ENCODE measurements around the gene HDAC8.
"Not testable (repeated sequence)": the region's sequence is repeated elsewhere in the genome, so short reads cannot be mapped to it uniquely, and the experiment has no call there.

- not testable (repeated sequence) for TF ChIP-seq ZNF512 (tag; IDR thresholded peaks at IDR 0.05); NR2F6 (CRISPR knock-in tag; IDR thresholded peaks at IDR 0.05); RCOR1 (IDR thresholded peaks at IDR 0.05; ENCODE audit: borderline replicate concordance in 1 of 2, low read depth in 2 of 2, low read length in 2 of 2)
Measured at GRCh38 chrX:72552443-72552842, 20.2 kb downstream of the HDAC8 start.
